CD4-positive, alpha-beta T cell treated with Interleukin-10 for 1 hour (primary cell): Measurements from ENCODE around the gene TFF2.

Experiments used
- DNase-seq: peaks from one replicate; pipeline ENCODE4 v3.0.0-alpha.2; 2020

TFF2 gene, protein sequence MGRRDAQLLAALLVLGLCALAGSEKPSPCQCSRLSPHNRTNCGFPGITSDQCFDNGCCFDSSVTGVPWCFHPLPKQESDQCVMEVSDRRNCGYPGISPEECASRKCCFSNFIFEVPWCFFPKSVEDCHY

GRCh38 chr21:42350927-42351426 lies at the start of gene TFF2:
Gene TFF2 (minus strand): TSS chr21:42350994. CDS start chr21:42350957, 37 bp downstream.
- no peak for DNase-seq

DNA sequence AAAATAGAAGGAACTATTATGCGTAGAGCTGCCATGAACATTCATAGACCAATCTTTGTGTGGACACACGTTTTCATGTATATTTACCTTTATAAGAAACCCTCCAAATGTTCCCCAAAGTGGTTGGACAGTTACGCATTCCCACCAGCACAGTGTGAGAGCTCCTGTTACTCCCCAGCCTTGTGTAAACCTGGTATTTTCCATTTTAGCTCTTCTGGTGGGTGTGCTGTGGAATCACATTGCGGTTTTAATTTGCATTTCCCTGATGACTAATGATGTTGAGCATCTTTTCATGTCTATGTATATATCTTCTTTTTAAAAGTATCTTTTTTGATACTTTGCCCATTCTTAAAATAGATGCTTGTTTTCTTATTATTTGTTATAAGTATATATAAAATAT lies 49.7 kb upstream of the TFF2 start:
- no peak for DNase-seq

DNA sequence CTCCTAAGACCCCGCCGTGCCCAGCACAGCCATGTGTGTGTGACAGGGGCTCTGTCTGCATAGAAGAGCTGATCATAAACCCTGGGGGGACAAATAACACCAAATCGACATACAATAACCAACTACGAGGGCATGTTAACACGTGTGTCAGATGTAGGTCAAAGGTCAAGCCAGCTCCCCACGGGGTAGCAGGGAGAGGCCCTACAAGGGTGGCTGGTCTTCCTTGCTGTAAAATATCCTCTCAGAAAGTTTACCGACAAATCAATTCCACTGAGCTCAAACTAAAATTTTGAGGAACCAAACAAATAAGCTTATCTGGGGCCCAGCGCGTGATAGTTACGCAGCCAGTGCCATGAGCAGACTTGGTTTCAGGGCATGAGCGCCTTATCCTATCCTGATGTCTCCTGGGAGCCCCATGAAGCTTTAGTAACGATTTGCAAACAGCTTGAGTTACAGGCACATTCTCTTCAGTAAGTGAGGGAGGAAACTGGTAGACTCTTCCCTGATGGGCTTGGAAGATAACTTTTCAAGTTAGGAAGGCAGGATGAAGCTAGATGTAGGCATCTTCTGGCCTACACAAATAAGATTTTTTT lies 47.7 kb upstream of the TFF2 start:
- no peak for DNase-seq

GRCh38 chr21:42397746-42398394 lies 47.1 kb upstream of the TFF2 start:
- DNase-seq: no peak

DNA sequence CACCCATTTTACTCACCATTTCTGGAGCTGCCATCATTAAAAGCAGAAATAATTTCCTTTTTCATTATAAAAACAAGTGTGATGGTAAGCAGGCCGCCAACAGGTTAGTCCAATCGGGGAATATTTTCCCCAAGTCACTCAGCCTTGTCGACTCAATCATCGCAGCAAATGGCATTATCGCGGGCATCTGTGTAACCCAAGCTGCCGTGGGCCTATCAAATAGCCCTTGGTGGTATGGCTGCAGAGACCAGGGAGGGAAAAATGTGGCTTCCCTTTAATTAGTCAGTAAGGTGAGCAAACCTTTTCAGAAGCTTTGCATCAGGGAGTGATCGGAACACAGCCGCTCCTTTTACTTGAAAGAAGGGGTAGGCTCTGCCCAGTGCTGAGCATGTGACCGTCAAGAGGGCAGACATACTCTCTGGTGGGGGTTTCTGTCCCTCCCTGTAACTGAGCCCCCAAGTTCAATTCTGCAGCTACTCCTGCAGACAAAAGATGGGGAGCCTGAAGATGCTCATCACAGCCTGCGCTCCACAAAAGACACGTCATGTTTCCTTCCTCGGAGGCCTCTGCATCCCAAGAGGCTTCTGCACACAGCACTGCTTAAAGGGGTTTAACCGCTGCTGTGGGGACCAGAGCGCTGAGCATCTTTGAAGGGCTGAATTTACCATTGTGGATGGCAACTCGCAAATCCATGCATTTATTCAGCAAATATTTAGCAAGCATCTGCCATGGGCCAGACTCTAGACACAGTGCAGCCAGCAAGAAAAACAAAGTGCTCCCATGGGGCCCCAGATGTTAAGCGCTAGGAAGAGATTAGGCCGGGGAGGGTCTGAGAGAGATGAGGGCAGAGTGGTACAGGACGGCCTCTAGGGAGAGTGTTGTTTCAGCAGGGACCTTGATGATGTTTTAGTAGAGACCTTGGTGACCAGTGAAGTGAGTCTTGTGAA lies 46.3 kb upstream of the TFF2 start:
- DNase-seq: no peak

- DNase-seq: no peak
Observed at GRCh38 chr21:42395905-42396651, 45.3 kb upstream of the TFF2 start, which contains the start of gene TMPRSS3. Gene TMPRSS3 (minus strand): TSS chr21:42396052. CDS start chr21:42395417, 635 bp downstream.

- DNase-seq: no peak
Observed at GRCh38 chr21:42395302-42395701, 44.5 kb upstream of the TFF2 start.

GRCh38 chr21:42393443-42393950 lies 42.7 kb upstream of the TFF2 start:
- no peak for DNase-seq

DNA sequence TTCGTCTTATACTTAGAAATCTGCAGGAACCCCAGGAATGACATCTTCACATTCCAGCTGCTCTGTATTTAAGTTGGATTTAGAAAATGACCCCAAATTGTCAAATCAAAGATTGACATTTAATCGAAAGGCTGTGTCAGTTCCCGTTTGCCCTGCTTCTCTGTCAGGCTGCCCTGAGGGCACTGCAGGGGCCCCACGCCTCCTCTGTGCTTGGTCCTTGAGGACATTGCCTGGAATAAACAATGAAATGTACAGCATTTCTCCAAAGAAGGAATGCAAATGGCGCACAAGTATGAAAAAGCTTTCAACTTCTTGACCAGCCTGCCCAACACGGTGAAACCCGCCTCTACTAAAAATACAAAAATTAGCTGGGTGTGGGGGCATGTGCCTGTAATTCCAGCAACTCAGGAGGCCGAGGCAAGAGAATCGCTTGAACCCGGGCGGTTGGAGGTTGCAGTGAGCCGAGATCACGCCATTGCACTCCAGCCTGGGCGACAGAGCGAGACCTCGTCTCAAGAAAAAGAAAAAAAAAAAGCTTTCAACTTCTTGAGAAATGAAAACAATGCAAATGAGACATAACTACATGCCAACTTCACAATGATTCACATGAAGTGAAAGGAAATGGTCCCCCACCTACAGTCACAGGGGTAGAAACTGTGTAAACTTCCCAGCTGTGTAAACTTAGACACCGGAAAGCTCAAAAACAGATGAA lies 42.1 kb upstream of the TFF2 start:
- DNase-seq: no peak

GRCh38 chr21:42391297-42391696 lies 40.5 kb upstream of the TFF2 start:
- DNase-seq: no peak

GRCh38 chr21:42390696-42391095 lies 39.9 kb upstream of the TFF2 start:
- DNase-seq: no peak

DNA sequence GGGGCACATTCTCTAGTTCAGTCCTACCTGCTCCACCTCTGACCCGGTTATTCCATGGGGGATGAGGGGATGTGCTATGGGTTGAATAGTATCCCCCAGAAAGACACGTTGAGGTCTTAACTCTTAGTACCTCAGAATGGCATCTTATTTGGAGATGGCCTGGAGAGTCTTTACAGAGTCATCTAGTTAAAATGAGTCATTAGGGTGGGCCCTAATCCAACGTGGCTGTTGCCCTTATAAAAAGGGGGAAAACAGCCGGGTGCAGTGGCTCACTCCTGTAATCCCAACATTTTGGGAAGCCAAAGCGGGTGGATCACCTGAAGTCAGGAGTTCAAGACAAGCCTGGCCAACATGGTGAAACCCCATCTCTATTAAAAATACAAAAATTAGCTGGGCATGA lies 39.4 kb upstream of the TFF2 start:
- DNase-seq: no peak

DNA sequence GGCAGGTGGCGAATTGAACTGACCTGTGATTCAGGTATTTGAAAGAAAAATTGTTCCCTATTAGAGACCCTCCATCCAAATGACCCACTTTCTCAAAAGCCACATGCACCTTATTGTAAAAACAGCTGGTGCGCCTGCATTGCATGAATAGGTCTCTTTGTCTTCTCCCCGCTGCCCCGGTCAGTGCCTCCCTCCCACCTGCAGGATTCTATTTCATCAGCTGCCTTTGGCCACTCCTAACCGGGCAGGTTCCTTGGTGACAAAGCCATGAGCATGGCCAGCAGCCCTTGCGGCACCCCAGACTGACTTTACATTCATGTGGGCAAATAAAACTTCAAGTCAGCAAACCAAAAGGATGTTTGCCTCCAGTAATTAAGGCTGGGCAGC lies 38.6 kb upstream of the TFF2 start:
- no peak for DNase-seq

GRCh38 chr21:42388740-42389448 lies 38.1 kb upstream of the TFF2 start:
- DNase-seq: no peak

DNA sequence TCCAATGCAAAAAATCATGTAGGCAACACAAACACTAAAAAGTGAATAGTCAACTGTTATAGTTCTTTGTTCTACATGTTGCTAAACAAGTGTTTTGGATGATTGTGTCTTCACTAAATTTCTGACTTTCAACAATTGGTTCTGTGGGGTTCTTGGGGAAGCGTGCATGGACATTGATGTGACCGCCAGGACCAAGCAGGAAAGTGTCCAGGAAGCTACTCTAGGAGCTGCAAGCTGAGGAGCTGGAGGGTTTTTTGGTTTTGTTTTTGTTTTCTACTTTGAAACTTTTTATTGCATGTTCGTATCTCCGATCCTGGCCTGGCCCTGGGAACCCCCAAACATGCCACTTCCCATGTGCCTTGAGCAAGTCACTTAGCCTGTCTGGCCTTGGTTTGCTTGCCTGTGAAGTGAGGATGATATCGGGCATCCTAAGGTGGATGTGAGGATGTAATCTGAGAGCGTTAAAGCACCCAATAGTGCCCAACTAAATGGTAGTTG lies 37.1 kb upstream of the TFF2 start:
- DNase-seq: no peak

- DNase-seq: no peak
Observed at GRCh38 chr21:42387164-42387563, 36.4 kb upstream of the TFF2 start.

DNA sequence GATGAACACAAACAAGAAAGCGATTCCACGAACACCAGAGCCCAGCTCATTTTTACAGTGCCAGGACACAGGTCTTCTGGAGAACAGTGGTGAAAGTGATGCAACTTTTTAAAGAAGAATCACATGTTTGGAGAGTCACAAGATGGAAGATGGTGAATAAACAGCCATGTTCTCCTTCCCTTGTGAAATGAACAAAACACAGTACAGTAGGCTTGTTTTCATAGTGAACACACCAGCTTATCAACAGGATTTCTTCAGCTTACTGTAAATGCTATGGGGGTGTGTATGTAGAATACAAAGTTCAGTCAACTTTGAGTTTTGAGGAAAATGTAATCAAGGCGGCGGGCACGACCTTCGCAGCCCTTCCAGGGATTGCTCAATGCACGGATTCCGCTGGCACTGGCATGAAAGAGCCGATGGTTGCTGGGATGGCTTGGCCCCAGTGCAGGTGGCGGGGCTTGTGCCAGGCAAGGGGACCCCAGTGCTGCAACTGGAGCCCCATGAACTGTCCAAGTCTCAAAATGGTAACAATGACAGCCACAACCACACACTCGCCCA lies 35.3 kb upstream of the TFF2 start:
- DNase-seq: no peak

DNA sequence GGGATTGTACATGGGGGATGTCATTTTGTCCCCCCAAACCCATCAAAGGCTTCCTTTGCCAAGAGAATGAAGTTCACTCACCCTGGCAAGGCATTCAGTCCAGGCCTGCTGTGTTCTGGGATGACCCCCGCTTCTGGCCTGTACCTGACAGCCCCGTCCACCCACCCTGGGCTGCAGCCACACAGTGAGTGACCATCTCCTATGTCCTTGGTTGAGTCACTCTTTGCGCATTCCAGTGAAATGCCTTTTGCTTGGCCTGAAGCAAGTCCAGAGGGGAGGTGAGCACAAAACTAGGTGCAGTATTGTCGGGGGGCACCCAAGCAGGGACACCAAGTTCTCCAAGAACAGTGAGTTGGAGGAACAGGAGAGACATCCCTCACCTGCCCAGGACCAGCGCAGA lies 34.8 kb upstream of the TFF2 start:
- no peak for DNase-seq

DNA sequence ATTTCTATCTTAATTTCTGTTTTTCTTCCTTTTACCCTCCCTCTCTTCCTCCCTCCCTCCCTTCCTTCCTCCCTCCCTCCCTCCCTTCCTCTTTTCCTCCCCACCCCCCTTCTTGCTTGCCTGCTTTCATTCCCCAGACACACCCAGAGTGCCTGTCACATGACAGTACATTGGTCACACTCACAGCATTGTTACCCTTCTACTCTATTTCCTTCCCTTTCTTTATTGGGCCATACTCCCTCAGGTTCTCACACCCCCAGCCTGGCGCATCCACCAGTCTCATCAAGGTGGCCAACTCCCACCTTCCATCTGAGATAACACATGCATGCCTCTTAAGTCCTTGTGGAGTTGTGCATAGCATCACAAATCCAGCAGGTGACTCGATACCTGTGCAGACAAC lies 34.2 kb upstream of the TFF2 start:
- no peak for DNase-seq

- no peak for DNase-seq
Observed at GRCh38 chr21:42384156-42384945, 33.6 kb upstream of the TFF2 start.
